Right hindlimb (tissue), 1 donor: ENCODE results near the gene EFTUD2.

Source experiments
- DNase-seq: peaks from one replicate; pipeline ENCODE4 v3.0.0-alpha.2; 2018

The EFTUD2 gene

DNA sequence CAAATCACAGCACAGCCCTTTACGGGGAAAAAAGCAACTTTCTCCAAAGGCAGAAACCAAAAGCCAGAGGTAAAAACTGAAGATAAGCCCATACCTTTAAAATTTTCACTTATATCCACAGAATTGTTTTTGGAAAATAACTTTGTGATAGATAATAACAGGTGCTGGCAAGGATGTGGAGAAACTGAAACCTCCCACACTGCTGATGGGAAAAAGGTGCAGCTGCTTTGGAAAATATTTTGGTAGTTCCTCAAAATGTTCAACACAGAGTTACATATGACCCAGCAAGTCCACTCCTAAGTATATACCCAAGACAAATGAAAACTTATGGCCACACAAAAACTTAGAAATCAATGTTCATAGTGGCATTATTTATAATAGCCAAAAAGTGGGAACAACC, 12.2 kb downstream of the EFTUD2 start:
- no peak for DNase-seq

DNA sequence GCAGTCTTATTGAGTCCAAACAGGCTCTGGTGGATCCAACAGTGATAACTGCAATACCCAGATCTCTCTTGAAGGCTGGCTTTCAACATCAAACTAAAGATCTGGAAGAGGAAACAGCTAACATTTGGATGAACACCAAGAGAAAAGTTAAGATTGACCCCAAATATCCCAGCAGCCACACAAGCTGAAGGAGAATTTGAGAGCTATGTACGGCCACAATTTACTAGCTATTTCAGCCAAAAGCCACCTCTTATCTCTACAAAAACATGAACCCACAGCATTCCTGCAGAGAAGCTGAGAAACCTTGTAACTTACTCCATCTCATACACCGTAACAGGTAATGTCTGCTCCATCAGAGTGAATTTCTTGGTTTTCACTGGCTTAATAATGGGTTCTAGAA, 14.3 kb downstream of the EFTUD2 start:
- DNase-seq: no peak

DNA sequence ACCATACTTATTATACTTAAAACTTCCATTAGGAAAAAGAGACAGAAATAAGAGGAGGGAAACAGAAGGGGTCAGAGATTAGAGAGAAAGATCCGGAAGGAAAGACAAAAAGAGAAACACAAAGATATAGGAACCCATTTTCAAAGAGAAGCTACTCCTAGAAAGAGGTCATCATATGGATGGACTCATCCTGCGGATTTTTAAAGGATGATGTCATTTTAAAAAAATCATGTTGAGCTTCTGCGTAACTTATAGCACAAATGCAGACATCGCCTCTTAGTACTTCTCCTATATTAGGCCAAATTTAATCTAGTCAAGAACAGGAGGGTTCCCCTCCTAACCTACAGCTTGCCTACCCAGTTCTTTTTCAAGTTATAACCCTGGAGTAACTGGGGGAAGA, 18.1 kb downstream of the EFTUD2 start:
- no peak for DNase-seq

DNA sequence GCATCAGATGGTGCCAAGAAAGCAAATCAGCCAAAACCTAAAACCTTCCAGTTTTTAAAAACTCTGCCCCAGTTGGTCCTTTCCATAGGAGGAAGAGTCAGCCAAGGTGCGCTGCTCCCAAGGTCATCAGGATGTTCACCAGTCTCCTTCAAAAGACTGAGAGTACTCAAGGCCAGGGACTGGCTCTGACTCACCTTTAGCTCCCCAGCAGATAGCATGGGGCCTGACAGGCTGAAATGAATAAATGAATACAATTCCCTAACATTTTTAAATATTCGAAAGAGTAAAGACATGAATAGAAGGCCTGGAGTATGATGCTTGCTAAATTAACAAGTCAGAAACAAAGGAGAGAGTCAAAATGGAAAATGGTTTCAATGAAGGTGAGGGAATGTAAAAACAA, 19.2 kb downstream of the EFTUD2 start:
- no peak for DNase-seq

DNA sequence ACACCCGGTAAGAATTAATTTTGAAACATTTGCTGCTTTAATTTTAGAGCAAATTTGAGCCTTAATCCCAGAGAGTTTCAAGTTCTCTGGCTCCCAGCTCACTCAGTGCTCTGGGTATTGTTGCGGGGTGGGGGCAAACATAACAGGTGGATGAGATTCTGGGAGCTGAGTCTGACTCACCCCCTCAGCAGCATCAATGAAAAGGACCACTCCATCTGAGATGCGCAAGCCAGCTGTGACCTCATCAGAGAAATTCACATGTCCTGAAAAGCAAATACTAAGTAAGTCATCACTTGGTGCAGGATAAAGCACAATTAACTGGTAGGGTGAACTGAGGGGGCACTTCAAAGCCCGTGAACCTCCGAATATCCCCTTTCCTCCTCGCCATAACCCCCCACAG, 19.9 kb downstream of the EFTUD2 start:
- DNase-seq: no peak

DNA sequence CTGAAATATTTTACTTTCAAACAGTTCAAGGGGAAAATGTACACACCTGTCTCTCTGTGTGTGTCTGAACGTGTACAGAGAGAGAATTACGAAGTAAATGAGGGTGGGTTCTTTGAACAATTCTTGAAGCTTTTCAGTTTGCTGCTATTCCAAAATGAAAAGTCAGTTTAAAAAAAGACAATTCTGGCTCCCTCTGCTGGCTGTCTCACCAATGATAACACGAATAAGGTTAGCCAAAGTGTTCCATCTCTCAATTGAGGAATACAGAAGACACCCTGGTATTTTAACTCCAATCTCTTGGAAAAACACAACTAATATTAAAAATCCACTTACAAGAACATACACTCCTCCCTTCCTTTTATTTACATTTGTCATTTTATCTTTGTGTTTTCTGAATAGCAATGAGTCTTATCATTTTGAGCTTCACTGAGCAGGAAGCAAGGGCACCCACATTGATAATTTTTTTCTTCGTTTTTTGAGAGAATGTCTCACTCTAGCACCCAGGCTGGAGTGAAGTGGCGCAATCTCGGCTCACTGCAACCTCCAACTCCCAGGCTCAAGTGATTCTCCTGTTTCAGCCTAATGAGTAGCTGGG, 20.5 kb downstream of the EFTUD2 start:
- DNase-seq: no peak

DNA sequence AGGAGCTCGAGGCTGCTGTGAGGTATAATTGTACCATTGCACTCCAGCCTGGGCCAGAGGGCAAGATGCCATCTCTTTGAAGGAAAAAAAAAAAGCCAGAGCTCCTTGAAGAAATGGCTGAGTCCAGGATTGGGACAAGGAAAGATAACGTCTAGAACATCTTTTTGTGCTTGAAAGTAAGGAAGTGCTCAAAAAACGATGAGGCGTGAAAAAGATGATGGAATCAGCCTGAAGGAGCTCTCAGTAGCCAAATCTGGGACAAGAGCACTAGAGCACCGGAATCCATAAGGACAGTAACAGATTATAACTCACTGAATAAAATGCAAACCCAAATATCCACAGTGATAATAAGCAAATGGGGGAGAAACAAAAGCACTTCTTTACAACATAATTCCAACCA, 22.1 kb downstream of the EFTUD2 start:
- no peak for DNase-seq

DNA sequence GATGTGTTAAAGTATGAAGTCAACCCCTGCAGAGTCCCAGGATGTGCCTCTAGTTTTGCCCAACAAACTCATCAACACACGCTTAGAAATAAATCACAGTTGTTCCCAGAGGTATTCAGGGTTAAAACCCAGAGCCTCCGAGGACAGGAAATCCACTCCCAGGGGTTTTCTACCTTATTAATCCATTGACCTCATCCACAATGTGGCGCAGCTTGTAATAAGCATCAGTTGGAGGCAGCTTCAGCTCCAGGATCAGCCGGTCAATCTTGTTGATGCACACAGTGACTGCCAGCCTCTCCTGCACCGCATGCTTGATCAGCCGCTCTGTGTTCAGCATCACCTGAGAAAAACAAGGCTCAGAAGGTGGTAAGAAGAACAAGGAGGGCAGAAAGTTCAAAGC, 23.5 kb downstream of the EFTUD2 start:
- DNase-seq: no peak

DNA sequence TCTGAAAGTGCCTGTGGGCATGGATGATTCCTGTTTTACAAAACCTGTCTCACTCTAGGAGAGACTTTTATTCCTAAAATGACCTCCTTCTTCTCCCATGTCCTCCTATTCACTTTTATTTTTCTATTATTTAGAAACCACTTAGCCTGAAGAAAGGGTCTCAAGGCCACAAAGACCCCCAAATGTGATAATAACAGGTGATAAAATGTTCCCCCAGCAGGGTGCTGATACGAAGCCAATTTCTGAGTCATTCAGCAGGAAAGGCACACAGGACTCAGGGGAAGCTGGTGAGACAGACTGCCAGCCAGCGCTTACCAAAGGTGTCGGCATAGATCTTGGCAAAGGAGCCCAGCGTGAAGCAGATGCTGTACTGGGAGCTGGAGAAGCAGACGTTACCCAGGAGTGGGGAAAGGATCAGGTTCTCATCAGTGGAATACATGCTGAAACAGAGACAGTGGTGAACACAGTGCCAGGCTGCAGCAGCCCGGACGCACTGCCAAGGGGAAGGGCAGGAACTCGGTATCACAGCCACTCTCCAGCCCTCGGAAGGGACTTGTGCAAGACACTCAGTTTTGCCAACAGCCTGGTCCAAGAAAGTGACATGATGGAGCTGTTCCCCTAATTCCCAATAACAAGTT, 27.0 kb downstream of the EFTUD2 start:
- no peak for DNase-seq

DNA sequence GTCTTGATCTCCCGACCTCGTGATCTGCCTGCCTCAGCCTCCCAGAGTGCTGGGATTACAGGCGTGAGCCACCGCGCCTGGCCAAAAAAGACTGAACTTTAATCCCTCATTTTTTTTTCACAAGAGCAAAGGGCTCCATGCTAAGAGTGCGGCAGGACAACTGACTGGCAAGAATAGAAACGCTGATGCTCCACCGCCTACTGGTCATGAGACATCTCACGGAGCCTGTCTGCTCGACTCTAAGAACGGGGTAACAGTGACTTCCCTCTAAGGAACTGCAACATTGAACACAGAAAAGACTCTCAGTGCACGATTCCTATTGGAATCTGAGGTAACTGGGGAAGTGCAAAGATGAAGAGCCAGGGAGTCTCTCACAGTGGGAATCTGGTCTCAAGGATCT, 27.7 kb downstream of the EFTUD2 start:
- no peak for DNase-seq

DNA sequence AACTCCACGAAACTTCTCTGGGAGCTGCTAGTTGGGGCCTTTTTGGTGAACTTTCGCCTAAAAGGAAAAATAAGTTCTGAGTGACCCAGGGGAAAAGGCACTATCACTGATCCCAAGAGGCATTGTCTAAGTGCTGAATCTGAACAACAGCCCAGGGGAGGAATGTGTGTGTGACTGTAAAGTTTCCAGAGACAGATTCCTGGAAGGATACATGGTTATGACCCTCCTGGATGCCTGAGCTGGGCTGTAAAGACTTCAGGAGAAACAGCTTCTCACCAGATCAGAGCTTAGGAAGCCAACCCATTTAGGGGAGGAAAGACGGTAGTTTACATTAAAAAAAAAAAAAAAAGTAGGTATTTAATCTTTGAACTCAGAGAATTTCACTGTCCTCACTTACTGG, 31.4 kb downstream of the EFTUD2 start:
- no peak for DNase-seq

DNA sequence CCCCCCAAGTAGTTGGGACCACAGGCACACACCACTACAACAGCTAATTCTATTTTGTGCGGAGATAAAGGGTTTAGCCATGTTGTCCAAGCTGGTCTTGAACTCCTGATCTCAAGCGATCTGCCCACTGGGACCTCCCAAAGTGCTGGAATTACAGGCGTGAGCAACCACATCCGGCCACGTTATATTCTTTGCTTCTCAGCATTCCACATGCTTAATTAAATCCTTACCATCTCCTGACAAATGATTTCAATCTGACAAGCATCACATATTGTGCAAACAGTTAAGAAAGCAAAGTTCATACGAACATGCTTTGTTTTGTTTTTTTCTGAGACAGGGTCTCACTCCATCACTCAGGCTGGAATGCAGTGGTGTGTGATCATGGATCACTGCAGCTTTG, 33.3 kb downstream of the EFTUD2 start:
- DNase-seq: no peak

DNA sequence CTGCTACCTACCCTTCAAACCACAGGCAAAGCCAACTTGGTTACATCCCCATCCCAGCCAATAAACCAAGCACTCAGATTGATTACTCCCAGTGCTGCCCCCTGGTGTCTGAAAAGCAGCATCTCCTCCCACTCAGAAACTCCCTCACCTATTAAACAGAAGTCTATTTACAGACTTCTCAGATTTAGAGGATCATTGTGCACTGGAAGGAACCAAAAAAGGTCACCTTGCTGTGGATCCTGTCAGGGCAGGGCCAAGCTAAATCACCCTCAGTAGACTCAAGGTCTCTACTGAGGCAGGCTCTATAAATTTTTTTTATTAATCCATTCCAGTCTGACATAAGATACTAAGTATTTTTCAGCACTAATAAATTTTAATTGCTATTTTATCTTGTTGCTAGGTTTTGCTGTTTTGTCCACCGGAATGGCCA, 34.0 kb downstream of the EFTUD2 start:
- peak; percentile 76 for DNase-seq

DNA sequence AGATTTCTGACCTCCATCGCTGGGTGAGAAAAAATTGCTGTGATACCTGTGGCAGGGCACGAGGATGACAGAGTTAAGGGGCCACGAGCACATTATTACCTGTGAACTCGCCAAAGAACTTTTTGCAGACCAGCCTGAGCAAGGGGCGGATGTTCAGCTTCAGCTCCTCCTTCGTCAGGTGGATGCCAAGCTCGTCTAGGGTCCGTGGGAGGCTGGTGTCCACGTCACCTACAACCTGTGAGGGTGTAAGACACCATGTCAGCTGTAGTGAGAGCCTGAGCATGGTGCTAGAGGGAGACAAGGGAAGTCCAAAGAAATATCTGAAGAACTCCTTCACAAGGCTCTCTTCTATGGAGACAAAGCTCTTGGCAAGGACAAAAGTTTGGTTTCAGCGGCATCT, 34.4 kb downstream of the EFTUD2 start:
- DNase-seq: no peak

DNA sequence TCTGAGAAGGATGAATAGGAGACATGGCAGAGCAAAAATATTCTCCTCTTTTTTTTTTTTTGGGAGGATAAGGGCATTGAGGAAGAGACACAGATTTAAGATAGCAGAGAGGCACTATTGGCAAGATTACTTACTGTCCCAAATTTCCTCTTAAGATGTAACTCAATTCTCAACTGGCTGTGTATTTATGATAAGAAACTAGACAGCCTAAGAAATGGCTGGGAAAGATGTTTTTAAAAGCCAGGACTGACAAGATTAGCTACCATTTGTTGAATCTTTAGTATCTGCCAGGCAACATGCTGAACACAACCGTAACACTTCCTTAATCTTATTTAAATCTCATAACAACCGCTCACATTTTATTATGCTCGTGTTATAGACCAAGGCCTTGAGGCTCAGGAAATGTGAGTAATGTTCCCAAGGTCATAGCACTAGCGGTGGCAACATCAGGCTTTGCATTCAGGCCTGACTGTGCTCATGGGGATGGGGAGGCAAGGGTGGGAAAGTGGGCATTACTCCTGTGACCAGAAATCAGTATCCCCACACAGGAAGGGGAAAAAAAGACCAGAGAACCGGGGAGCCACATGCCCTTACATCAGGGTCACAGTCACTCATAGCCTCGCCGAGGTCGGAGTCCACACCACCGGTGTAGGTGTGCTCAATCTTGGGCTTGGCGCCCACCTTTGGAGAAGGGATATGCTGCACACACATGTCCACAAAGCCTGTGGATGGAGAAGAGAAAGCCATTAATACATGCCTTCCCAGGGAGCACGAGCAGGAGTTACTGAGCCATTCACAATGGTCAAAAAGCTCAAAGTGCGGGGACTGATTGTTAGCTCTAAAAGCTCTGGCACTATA, 36.0 kb downstream of the EFTUD2 start:
- no peak for DNase-seq

DNA sequence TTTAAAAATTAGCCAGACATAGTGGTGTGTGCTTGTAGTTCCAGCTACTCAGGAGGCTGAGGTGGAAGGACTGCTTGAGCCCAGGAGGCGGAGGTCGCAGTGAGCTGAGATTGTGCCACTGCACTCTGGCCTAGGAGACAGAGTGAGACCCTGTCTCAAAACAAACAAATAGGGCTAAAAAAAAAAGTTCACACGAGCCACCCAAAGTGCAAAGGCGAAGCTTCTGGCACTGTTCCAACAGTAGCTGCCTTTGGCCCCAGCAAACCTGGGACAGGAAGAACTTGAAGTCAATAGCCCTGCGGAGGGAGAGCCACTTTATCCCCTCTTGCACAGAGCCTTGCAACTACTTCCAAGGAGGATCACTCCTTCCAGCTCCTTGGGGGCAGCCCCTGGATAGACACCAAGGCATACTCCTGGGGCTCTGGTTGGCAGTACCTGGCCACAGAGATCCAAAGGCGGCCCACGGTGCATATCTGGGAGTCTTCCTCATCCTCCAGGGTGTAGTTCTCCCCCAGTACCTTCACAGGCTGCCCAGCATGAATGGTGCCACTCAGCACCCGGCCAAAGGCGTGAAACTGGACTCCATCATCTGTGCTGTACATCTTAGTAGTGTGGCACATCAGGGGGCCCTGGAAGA, 36.8 kb downstream of the EFTUD2 start:
- DNase-seq: no peak

DNA sequence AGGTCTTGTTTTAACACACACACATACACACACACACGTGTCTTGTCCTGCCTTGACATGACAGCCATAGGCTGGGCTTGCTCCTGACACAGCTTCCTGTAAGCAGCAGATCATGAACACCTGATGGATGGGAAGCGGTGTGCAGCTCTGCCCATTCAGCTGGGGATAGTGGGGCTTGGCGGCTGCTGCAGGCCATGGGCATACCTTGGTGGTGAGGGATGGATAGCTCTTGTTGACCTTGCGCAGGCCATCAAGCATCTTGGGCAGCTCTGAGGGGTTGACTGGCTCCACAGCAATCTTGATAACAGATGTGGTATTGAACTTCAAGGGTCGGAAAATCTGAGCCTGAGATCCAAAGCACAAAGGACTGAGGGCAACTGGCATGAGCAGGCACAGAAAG, 39.5 kb downstream of the EFTUD2 start:
- no peak for DNase-seq

DNA sequence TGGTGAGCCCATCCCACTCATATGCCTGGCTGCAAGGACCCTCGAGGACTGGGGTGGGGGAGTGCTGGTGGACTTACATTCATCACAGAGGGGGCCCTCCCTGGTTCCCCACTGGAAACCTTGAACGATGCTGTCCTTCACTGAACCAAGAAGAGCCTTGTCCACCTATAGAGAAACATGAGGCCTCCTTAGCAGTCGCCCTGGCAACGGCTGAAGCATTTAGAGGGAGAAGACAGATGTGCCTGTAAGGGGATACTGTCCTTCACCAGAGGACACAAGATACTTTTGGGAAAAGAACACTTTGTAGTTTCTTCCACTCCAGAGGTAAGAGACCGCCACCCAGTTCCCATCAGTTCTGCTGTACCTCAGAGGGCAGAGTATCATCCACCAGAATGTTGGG, 45.1 kb downstream of the EFTUD2 start:
- no peak for DNase-seq

DNA sequence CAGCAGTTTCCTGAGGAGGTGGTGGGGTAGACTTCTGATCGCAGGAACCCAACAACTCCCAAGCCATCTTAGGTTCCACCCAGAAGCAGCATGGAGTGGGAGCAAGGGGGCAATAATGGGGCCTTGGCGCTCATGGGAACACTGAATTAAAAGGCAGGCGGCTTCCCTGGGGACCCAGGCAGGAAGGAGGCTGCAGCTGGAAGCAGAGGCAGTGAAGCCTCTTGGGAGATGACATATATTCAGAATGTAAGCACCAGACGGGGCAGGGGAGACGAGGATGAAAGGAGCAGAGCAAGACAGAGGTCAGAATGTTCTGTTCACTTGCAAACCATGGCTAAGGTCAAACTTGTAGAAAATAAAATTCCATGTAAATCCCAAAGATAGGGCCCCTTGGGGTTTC, 48.6 kb downstream of the EFTUD2 start:
- DNase-seq: no peak

DNA sequence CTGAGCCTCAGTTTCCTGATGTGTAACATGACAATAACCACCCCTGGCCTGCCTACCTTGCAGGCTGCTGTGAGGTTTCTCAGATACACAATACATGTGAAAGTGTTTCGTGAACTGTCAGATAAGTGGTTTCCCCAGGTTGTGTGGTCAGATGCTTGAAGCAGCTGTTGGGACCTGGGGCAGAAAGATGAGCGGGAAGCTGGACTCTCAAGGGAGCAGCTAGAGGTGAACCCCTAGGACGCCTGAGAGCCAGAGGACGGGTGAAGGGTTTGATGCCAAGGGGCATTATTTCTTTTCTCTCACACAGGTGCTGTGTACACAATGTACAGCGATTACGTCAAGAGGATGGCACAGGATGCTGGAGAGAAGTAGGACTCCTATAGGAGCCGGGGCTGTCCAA, 49.2 kb downstream of the EFTUD2 start:
- DNase-seq: no peak

DNA sequence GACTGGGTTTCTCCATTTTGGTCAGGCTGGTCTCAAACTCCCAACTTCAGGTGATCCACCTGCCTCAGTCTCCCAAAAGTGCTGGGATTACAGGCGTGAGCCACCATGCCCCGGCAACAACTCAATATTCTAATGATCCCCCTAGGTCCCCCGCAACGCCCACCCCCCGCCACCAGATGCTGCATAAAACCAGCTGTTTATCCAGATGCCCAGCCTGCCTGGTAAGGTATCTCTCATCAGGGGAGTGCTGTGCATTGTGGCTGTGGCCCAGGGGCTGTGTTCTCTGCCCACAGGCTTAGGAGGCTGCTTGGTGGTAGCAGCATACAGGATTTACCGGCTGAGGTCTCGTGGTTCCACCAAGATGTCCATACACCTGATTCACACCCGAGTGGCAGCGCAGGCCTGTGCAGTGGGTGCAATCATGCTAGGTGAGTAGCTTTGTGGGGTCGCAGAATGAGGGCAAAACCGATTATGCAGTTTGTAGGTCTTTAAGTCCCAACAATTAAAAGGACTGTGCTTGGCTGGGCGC, 50.2 kb downstream of the EFTUD2 start:
- DNase-seq: no peak

DNA sequence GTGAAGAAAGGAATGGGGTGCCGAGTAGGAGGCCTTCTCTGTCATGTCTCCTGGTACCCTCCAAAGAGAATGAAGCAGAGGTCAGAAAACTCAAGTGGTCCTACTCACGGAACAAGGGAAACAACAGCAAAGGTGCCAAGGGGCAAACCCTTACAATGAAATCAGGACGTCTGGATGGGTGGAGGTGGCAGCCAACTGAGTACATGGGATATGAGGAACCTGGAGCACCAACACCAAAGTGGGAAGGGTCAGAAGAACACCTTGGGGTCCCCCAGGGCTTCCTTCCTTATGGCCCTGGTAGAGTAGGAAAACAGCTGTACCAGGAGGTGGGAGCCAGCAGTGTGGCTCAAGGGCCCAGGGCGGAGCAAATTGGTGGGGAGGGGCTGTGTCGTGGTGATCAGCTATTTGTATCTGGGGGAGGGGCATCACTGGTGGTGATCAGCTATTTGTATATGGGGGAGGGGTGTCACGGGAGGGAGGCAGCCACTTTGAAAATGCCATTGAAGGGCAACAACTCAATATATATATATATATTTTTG, 50.9 kb downstream of the EFTUD2 start:
- no peak for DNase-seq

DNA sequence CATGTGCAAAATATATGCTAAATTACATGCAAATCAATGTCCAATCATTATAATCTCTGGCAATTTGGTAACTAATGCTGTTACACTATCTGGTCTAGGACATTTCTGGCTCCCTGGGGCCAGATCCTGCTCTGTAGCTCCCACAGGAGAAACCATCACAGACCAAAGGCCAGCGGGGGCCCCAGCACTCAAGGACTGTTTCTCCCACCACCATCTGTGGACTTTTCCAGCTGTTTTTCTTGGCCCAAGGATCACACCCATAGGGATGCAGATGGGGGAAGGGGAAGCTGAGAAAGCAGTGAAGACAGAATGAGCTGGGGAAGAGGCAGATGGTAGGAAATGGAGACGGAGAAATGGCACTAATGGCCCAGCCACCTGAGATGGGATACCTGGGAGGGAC, 51.7 kb downstream of the EFTUD2 start, which contains the start of gene HIGD1B:
HIGD1B (plus strand) TSS at position 298 of the 400 bp plus-strand sequence. CDS start 270 bp downstream, outside the sequence.
- peak; percentile 61 for DNase-seq
